A549 (cell line): Measurements from ENCODE around the gene HHATL. TPM values are rescaled to one million over a fixed set of nuclear protein-coding genes. Genes with fewer than 3 reads are reported as not detected.

Source experiments
- ATAC-seq, 2 experiments: fragments of 200-7000 bp in 1 of 2; fragments of >200 bp in 1 of 2; cut with Nextera tagmentation in 1 of 2; cut with Tn5 transposase in 1 of 2; 3 replicates each; pipeline versions ENCODE4 v1.8.0 to v1.9.1; 2018 to 2020; ENCODE audit warnings: mild to moderate bottlenecking in 1 of 2, moderate library complexity in 1 of 2
- CTCF ChIA-PET: fragments of 300-600 bp; sonication (Branson Sonifier 250); formaldehyde crosslinking; extraction: SDS; loops from one replicate; lab custom pipeline; 2021; ENCODE audit warnings: antibody characterized with exemption, inconsistent platforms; lab: Yijun Ruan, JAX
- POLR2A ChIA-PET: fragments of 350-600 bp; formaldehyde crosslinking; extraction: SDS; loops from one replicate; lab custom pipeline; 2021; ENCODE audit warnings: antibody characterized with exemption, inconsistent platforms; lab: Yijun Ruan, JAX
- DNase-seq, 2 experiments: peaks; one replicate each; pipeline versions ENCODE4 v3.0.0 to v3.0.0-alpha.2; 2011 to 2016; ENCODE audit warnings: low read depth in 1 of 2, low spot score in 1 of 2
- FAIRE-seq: peaks from 2 replicates; lab custom pipeline; 2011; peaks lifted over from hg19 to GRCh38; lab: Jason Lieb, UNC
- H3K27ac ChIP-seq, 2 experiments: fragments of >200 bp; sonication (Bioruptor Twin); formaldehyde crosslinking; 3 replicates each; pipeline ENCODE4 v1.5.1; 2016 to 2017
- H3K4me1 ChIP-seq: fragments of >200 bp; sonication (Bioruptor Twin); formaldehyde crosslinking; 3 replicates; pipeline ENCODE4 v1.6.1; 2016
- H3K4me2 ChIP-seq: fragments of >200 bp; sonication (Bioruptor Twin); formaldehyde crosslinking; 3 replicates; pipeline ENCODE4 v1.6.1; 2016
- H3K4me3 ChIP-seq: fragments of >200 bp; sonication (Bioruptor Twin); formaldehyde crosslinking; 3 replicates; pipeline ENCODE4 v1.5.1; 2016
- H3K9me3 ChIP-seq: fragments of >200 bp; sonication (Bioruptor Twin); formaldehyde crosslinking; 3 replicates; pipeline ENCODE4 v1.6.1; 2016
- CBX2 ChIP-seq: fragments of 200-600 bp; sonication (generic); IDR thresholded peaks from 2 replicates; pipeline ENCODE4 v1.6.1; 2016; ENCODE audit warnings: low read depth, mild to moderate bottlenecking, borderline replicate concordance
- CHD2 ChIP-seq: fragments of 150-350 bp; IDR thresholded peaks from 2 replicates; pipeline ENCODE4 v1.6.1; 2014; ENCODE audit warnings: low read length; ENCODE audit not compliant: partially characterized antibody
- EHMT2 ChIP-seq: fragments of 200-600 bp; sonication (generic); IDR thresholded peaks from 2 replicates; pipeline ENCODE4 v1.6.1; 2016; ENCODE audit warnings: antibody characterized with exemption, low read depth, mild to moderate bottlenecking, moderate library complexity
- FOSL2 ChIP-seq, 2 experiments: fragments of 450-650 bp in 1 of 2; fragments of >200 bp in 1 of 2; sonication (Bioruptor Twin) in 1 of 2; formaldehyde crosslinking; IDR thresholded peaks; 2 replicates each; pipeline versions ENCODE4 v1.5.0 to v1.6.1; 2016 to 2020; ENCODE audit warnings: mild to moderate bottlenecking in 1 of 2, moderate library complexity in 1 of 2
- GATA3 ChIP-seq: IDR thresholded peaks from 2 replicates; pipeline ENCODE4 v1.6.1; 2012; ENCODE audit warnings: borderline replicate concordance
- HEYL ChIP-seq: fragments of 250-450 bp; sonication (Bioruptor Pico); IDR thresholded peaks from 2 replicates; pipeline ENCODE4 v1.8.0; 2021; ENCODE audit warnings: mild to moderate bottlenecking, moderate library complexity
- KDM5A ChIP-seq: fragments of 200-600 bp; sonication (generic); IDR thresholded peaks from 2 replicates; pipeline ENCODE4 v1.6.1; 2016; ENCODE audit warnings: antibody characterized with exemption, mild to moderate bottlenecking
- MAZ ChIP-seq: fragments of 150-350 bp; IDR thresholded peaks from 2 replicates; pipeline ENCODE4 v1.6.1; 2014; ENCODE audit warnings: antibody characterized with exemption, low read depth, low read length, borderline replicate concordance
- RAD21 ChIP-seq, 2 experiments: fragments of >200 bp in 1 of 2; sonication (Bioruptor Twin) in 1 of 2; formaldehyde crosslinking in 1 of 2; IDR thresholded peaks in 1 of 2; conservative IDR thresholded peaks in 1 of 2; 2 replicates in 1 of 2; 3 replicates in 1 of 2; pipeline ENCODE4 v1.6.1; 2012 to 2018; ENCODE audit warnings: inconsistent platforms in 1 of 2
- RARB ChIP-seq: fragments of 250-450 bp; sonication (Bioruptor Pico); IDR thresholded peaks from 2 replicates; pipeline ENCODE4 v1.8.0; 2021; ENCODE audit warnings: mild to moderate bottlenecking, moderate library complexity
- RFX5 ChIP-seq: fragments of 450-650 bp; IDR thresholded peaks from 2 replicates; pipeline ENCODE4 v1.7.1; 2014; ENCODE audit warnings: antibody characterized with exemption, mild to moderate bottlenecking, moderate library complexity
- RNF2 ChIP-seq: fragments of 200-600 bp; sonication (generic); IDR thresholded peaks from 2 replicates; pipeline ENCODE4 v1.6.1; 2016; ENCODE audit warnings: low read depth, mild to moderate bottlenecking, antibody characterized with exemption, moderate library complexity, borderline replicate concordance
- SMC3 ChIP-seq: fragments of >200 bp; sonication (Bioruptor Twin); formaldehyde crosslinking; IDR thresholded peaks from 3 replicates; pipeline ENCODE4 v1.6.1; 2018; ENCODE audit warnings: inconsistent platforms
- ZFP36 ChIP-seq: fragments of 450-650 bp; IDR thresholded peaks from 2 replicates; pipeline ENCODE4 v1.6.1; 2014; ENCODE audit warnings: borderline replicate concordance; ENCODE audit not compliant: partially characterized antibody
- WGBS: methylation state at CpG from one replicate; pipeline ENCODE4 v1.1.6; 2017; ENCODE audit errors: missing lambda C conversion rate; 5-methylcytosine and 5-hydroxymethylcytosine counted together
- polyA plus RNA-seq, 4 experiments: library from polyadenylated mRNA; depleted of rRNA in 3 of 4; stranded (reverse); fragments of >200 nt; fragmentation: RNase III in 1 of 4; extraction: RNeasy Plus Mini Kit Qiagen cat#74134 plus additional on column Dnase treatment in 1 of 4; gene quantifications; 2 replicates in 3 of 4; 3 replicates in 1 of 4; pipeline ENCODE4 v1.2.3, GENCODE V29; 2011 to 2017
- TF ChIP-seq, protein P1 (sequence below): IDR thresholded peaks from 2 replicates; pipeline ENCODE4 v1.6.1; 2012; ENCODE audit warnings: low read depth, borderline replicate concordance
- TF ChIP-seq, protein P2 (sequence below): fragments of 250-450 bp; sonication (Bioruptor Pico); IDR thresholded peaks from 2 replicates; pipeline ENCODE4 v1.5.0; 2020; ENCODE audit warnings: low read depth, mild to moderate bottlenecking, moderate library complexity
- TF ChIP-seq, protein P3 (sequence below): fragments of >200 bp; sonication (Bioruptor Twin); formaldehyde crosslinking; IDR thresholded peaks from 3 replicates; pipeline ENCODE4 v1.5.1; 2016

Gene HHATL
- polyA plus RNA-seq, 2 of the 4 experiments (the other 2 are of a cell fraction), result not detected

DNA sequence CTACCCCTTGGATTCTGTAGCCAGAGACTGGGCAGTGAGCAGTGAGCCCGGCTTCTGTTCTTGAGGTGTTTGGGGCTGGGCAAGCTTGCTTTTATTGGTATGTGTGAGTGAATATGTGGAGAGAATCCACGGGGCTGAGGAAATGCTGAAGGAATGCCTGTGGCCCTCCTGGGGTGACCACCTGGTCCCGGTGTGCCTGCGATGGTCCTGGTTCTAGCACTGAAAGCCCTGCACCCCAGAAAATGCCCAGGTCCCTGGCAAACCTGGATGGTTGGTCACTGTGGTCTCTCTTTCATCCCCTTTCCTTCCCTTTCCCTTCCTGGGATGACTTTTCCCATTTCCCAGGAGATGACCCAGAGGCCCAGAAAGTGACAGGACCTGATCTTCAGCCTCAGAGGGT lies 44.9 kb downstream of the HHATL start:
- WGBS, result 90% methylated on average over 4 of the region's 4 CpGs
- no peak overlapping the region for H3K27ac ChIP-seq
- H3K4me3 ChIP-seq, result no peak overlapping the region
- POLR2A ChIA-PET, result no interaction called here
- H3K9me3 ChIP-seq, result no peaks in the 10 kb centered on the region
- H3K4me1 ChIP-seq, result peaks cover 18% of the 10 kb centered on the region; the same call in 2 of the 3 replicates
- ATAC-seq (no peak), DNase-seq (no peak), FAIRE-seq (no peak)
- no peak overlapping the region for H3K4me2 ChIP-seq
- TF ChIP-seq EHMT2, result no peak
- TF ChIP-seq HEYL, result no peak
- TF ChIP-seq RARB (CRISPR knock-in tag), result no peak
- no peak for TF ChIP-seq ZFP36
- TF ChIP-seq CHD2, result no peak
- TF ChIP-seq, protein P1, sequence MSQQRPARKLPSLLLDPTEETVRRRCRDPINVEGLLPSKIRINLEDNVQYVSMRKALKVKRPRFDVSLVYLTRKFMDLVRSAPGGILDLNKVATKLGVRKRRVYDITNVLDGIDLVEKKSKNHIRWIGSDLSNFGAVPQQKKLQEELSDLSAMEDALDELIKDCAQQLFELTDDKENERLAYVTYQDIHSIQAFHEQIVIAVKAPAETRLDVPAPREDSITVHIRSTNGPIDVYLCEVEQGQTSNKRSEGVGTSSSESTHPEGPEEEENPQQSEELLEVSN, result no peak
- TF ChIP-seq FOSL2 (IDR thresholded peaks at IDR 0.05), result no peak
- no peak for TF ChIP-seq FOSL2 (CRISPR knock-in tag; IDR thresholded peaks at IDR 0.05)
- no peak for TF ChIP-seq KDM5A
- TF ChIP-seq, protein P2, sequence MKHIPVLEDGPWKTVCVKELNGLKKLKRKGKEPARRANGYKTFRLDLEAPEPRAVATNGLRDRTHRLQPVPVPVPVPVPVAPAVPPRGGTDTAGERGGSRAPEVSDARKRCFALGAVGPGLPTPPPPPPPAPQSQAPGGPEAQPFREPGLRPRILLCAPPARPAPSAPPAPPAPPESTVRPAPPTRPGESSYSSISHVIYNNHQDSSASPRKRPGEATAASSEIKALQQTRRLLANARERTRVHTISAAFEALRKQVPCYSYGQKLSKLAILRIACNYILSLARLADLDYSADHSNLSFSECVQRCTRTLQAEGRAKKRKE (CRISPR knock-in tag), result no peak
- TF ChIP-seq GATA3, result no peak
- TF ChIP-seq RFX5, result no peak
- TF ChIP-seq RNF2, result no peak
- TF ChIP-seq, all 56 proteins: peak for 0
- CTCF ChIA-PET, result interaction anchor here (0.5 to 1.3 kb wide), 2 partner anchors 55 to 86 kb away, joined by 3 read pairs; no protein-coding TSS in a partner anchor

DNA sequence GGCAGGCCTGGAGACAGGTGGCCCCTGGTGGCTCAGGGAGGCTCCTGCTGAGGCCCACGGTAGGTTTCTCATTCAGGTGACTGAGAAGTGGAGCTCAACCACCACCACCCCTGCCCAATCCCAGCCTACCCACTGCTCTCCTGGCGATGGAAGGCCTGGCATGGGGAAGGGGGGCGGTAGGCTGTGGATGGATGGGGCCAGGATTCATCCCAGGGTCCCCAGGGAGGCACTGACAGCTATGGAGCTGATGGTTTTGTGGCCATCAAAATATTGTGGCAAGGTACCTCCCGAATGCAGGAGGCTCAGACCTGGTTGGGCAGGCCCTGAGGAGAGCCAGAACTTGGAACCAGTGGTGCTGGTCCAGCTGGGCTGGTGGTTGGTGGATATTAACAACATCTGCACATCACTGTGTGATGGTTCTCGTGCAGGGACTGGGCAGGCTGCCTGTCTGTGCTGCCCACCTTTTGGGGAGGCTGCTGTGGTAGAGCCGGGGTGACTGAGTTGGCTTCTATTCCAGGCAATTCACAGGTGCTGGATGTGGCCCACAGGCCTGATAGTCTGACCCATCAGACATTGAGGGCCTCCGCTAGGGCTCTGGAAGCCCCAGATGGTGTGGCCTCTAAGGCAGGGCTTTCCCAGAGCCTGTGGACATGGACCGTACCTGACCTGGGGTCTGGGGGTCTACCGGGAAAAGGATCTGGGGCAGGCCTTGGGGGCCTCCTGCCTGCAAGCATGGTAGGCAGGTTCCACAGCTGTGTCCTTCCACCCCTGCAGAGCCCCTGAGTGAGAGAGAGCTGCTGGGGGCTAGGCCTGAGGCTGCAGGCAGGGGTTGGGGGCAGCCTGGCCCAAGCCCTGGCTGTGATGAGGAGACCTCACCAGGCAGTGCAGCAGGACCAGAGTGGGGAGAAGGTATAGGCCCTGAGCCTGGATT lies 45.7 kb downstream of the HHATL start:
- Histone ChIP-seq H3K4me3 (no peak overlapping the region), H3K4me2 (no peak overlapping the region), H3K4me1 (peaks cover 25% of the 10 kb centered on the region), H3K27ac (no peak overlapping the region), H3K9me3 (no peaks in the 10 kb centered on the region)
- no peak for FAIRE-seq
- ChIA-PET CTCF (interaction anchor here (0.5 to 1.3 kb wide), 2 partner anchors 56 to 87 kb away, joined by 3 read pairs; no protein-coding TSS in a partner anchor), POLR2A (no interaction called here)
- DNase-seq, result no peak
- ATAC-seq, result no peak
- 67% methylated on average over 1 of the region's 9 CpGs for WGBS
- TF ChIP-seq CBX2 (no peak), MAZ (no peak), SMC3 (no peak), RAD21 (conservative IDR thresholded peaks at IDR 0.05 in 1 of 2, IDR thresholded peaks at IDR 0.05 in 1 of 2) (no peak)
- TF ChIP-seq, protein P3, sequence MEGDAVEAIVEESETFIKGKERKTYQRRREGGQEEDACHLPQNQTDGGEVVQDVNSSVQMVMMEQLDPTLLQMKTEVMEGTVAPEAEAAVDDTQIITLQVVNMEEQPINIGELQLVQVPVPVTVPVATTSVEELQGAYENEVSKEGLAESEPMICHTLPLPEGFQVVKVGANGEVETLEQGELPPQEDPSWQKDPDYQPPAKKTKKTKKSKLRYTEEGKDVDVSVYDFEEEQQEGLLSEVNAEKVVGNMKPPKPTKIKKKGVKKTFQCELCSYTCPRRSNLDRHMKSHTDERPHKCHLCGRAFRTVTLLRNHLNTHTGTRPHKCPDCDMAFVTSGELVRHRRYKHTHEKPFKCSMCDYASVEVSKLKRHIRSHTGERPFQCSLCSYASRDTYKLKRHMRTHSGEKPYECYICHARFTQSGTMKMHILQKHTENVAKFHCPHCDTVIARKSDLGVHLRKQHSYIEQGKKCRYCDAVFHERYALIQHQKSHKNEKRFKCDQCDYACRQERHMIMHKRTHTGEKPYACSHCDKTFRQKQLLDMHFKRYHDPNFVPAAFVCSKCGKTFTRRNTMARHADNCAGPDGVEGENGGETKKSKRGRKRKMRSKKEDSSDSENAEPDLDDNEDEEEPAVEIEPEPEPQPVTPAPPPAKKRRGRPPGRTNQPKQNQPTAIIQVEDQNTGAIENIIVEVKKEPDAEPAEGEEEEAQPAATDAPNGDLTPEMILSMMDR, result no peak
